GM12872 (cell line): ENCODE measurements around the gene PSMD5.

Source experiments
- CTCF ChIP-seq: IDR thresholded peaks from 3 replicates; pipeline ENCODE4 v1.5.1; 2011; ENCODE audit warnings: low read depth, mild to moderate bottlenecking, low read length, moderate library complexity; ENCODE audit not compliant: insufficient read depth

PSMD5 gene

GRCh38 chr9:120768247-120768646 lies 74.5 kb downstream of the PSMD5 start:
- TF ChIP-seq CTCF, result no peak

GRCh38 chr9:120767451-120767850 lies 75.3 kb downstream of the PSMD5 start:
- TF ChIP-seq CTCF, result no peak
